Neuronal stem cell (in vitro differentiated cells): ENCODE data around the gene MPZL2.

ENCODE experiments used
- DNase-seq: peaks from one replicate; pipeline ENCODE4 v3.0.0-alpha.2; 2013; ENCODE audit warnings: low spot score
- H2AFZ ChIP-seq: one replicate; pipeline ENCODE4 v1.6.1; 2013; ENCODE audit warnings: mild to moderate bottlenecking, low read length, inconsistent platforms
- H2AK5ac ChIP-seq: 2 replicates; pipeline ENCODE4 v1.6.1; 2013; ENCODE audit warnings: low read depth, mild to moderate bottlenecking, inconsistent platforms, low read length, moderate library complexity, mixed read lengths
- H2BK120ac ChIP-seq: 2 replicates; pipeline ENCODE4 v1.6.1; 2013; ENCODE audit warnings: low read depth, mild to moderate bottlenecking, inconsistent platforms, low read length, moderate library complexity, mixed read lengths
- H2BK12ac ChIP-seq: one replicate; pipeline ENCODE4 v1.6.1; 2013; ENCODE audit warnings: low read length, inconsistent platforms
- H2BK15ac ChIP-seq: 2 replicates; pipeline ENCODE4 v1.6.1; 2013; ENCODE audit warnings: mild to moderate bottlenecking, low read length, inconsistent platforms, mixed read lengths
- H2BK5ac ChIP-seq: one replicate; pipeline ENCODE4 v1.6.1; 2013; ENCODE audit warnings: inconsistent platforms, mild to moderate bottlenecking, low read length, moderate library complexity
- H3K14ac ChIP-seq: one replicate; pipeline ENCODE4 v1.6.1; 2013; ENCODE audit warnings: low read length, inconsistent platforms
- H3K18ac ChIP-seq: 2 replicates; pipeline ENCODE4 v1.6.1; 2013; ENCODE audit warnings: low read length, inconsistent platforms
- H3K23ac ChIP-seq: 2 replicates; pipeline ENCODE4 v1.6.1; 2013; ENCODE audit warnings: low read depth, mild to moderate bottlenecking, mixed read lengths, low read length, inconsistent platforms; ENCODE audit not compliant: poor library complexity
- H3K27ac ChIP-seq: replicated peaks from 3 replicates; pipeline ENCODE4 v1.5.1; 2013; ENCODE audit warnings: low read length, inconsistent platforms
- H3K27me3 ChIP-seq, 3 experiments: 2 replicates each; pipeline ENCODE4 v1.6.1; 2013; ENCODE audit warnings: low read length in 3 of 3, mild to moderate bottlenecking in 2 of 3, inconsistent platforms in 1 of 3, low read depth in 1 of 3, mixed read lengths in 1 of 3, moderate library complexity in 1 of 3; ENCODE audit not compliant: control insufficient read depth in 3 of 3, insufficient read depth in 3 of 3
- H3K36me3 ChIP-seq, 2 donors: replicated peaks in 1 of 2; 2 replicates each; pipeline ENCODE4 v1.6.1; 2013; ENCODE audit warnings: low read length in 2 of 2; ENCODE audit not compliant: control insufficient read depth in 2 of 2, insufficient read depth in 2 of 2
- H3K4ac ChIP-seq: 2 replicates; pipeline ENCODE4 v1.6.1; 2013; ENCODE audit warnings: inconsistent platforms, mild to moderate bottlenecking, low read length, moderate library complexity
- H3K4me1 ChIP-seq, 2 donors: 1 replicate in 1 of 2; 2 replicates in 1 of 2; pipeline ENCODE4 v1.6.1; 2013; ENCODE audit warnings: low read length in 2 of 2, low read depth in 1 of 2; ENCODE audit not compliant: control insufficient read depth in 2 of 2, insufficient read depth in 1 of 2
- H3K4me2 ChIP-seq: one replicate; pipeline ENCODE4 v1.6.1; 2013; ENCODE audit warnings: mild to moderate bottlenecking, low read length, inconsistent platforms; ENCODE audit not compliant: insufficient read depth, poor library complexity, severe bottlenecking
- H3K4me3 ChIP-seq, 2 donors: 2 replicates each; pipeline ENCODE4 v1.5.1; 2013; ENCODE audit warnings: low read length in 2 of 2, mild to moderate bottlenecking in 2 of 2, inconsistent platforms in 1 of 2, moderate library complexity in 1 of 2
- H3K79me1 ChIP-seq: one replicate; pipeline ENCODE4 v1.6.1; 2013; ENCODE audit warnings: low read depth, mild to moderate bottlenecking, inconsistent platforms, low read length, moderate library complexity
- H3K9ac ChIP-seq: one replicate; pipeline ENCODE4 v1.6.1; 2013; ENCODE audit warnings: mild to moderate bottlenecking, low read depth, low read length, inconsistent platforms; ENCODE audit not compliant: poor library complexity
- H3K9me3 ChIP-seq, 2 donors: replicated peaks in 1 of 2; 2 replicates each; pipeline versions ENCODE3 to v1.6.1; 2013; ENCODE audit warnings: low read length in 2 of 2, mild to moderate bottlenecking in 2 of 2, inconsistent platforms in 1 of 2, low read depth in 1 of 2, mixed read lengths in 1 of 2, moderate library complexity in 1 of 2; ENCODE audit not compliant: control insufficient read depth in 2 of 2, insufficient read depth in 1 of 2
- H4K8ac ChIP-seq: one replicate; pipeline ENCODE4 v1.6.1; 2013; ENCODE audit warnings: low read depth, mild to moderate bottlenecking, inconsistent platforms, low read length, moderate library complexity
- H4K91ac ChIP-seq: one replicate; pipeline ENCODE4 v1.6.1; 2013; ENCODE audit warnings: low read length, low read depth, mild to moderate bottlenecking, inconsistent platforms; ENCODE audit not compliant: poor library complexity
- WGBS, 2 donors: extraction: QIAGEN DNeasy Blood & Tissue Kit; methylation state at CpG; one replicate each; pipeline ENCODE4 v1.1.7; 2013; ENCODE audit warnings: missing lambda C conversion rate in 2 of 2, mixed read lengths in 1 of 2; ENCODE audit not compliant: insufficient read length in 2 of 2, insufficient replicate concordance in 1 of 2; ENCODE audit errors: extremely low coverage in 2 of 2; 5-methylcytosine and 5-hydroxymethylcytosine counted together

The MPZL2 gene

GRCh38 chr11:118272001-118272400 lies 7.9 kb upstream of the MPZL2 start:
- no peak overlapping the region for H3K14ac ChIP-seq
- no peaks in the 10 kb centered on the region for H3K9me3 ChIP-seq
- H3K23ac ChIP-seq = no peak overlapping the region
- H3K4me2 ChIP-seq = no peak overlapping the region
- H3K18ac ChIP-seq = no peak overlapping the region
- no peaks in the 10 kb centered on the region for H3K79me1 ChIP-seq
- H4K91ac ChIP-seq = no peak overlapping the region
- no peak overlapping the region for H4K8ac ChIP-seq
- no peak overlapping the region for H3K27ac ChIP-seq
- WGBS, 2 donors = 100% methylated on average over 1 of the region's 2 CpGs
- DNase-seq = no peak
- H2BK15ac ChIP-seq = no peak overlapping the region
- no peak overlapping the region for H3K4ac ChIP-seq
- H2BK5ac ChIP-seq = no peak overlapping the region
- H3K9ac ChIP-seq = no peak overlapping the region
- H3K27me3 ChIP-seq = peaks cover 0 to 27% (median 0%) of the 10 kb centered on the region in 3 experiments
- H2BK12ac ChIP-seq = no peak overlapping the region
- no peak overlapping the region for H2AFZ ChIP-seq
- H3K36me3 ChIP-seq = no peaks in the 10 kb centered on the region
- no peak overlapping the region for H2BK120ac ChIP-seq
- H2AK5ac ChIP-seq = no peak overlapping the region
- H3K4me3 ChIP-seq = no peak overlapping the region
- H3K4me1 ChIP-seq = no peaks in the 10 kb centered on the region

- H2BK12ac ChIP-seq = no peak overlapping the region
- no peak overlapping the region for H3K4ac ChIP-seq
- no peak overlapping the region for H4K91ac ChIP-seq
- no peak overlapping the region for H2BK15ac ChIP-seq
- peaks cover 0 to 4% of the 10 kb centered on the region in 2 donors for H3K4me1 ChIP-seq
- H3K23ac ChIP-seq = no peak overlapping the region
- H3K79me1 ChIP-seq = no peaks in the 10 kb centered on the region
- no peak overlapping the region for H3K27ac ChIP-seq
- H3K4me3 ChIP-seq = no peak overlapping the region
- no peak overlapping the region for H2AK5ac ChIP-seq
- DNase-seq = no peak
- H3K9me3 ChIP-seq = no peaks in the 10 kb centered on the region
- H3K27me3 ChIP-seq = peaks cover 0 to 68% (median 6%) of the 10 kb centered on the region in 3 experiments
- H4K8ac ChIP-seq = no peak overlapping the region
- no peak overlapping the region for H2BK120ac ChIP-seq
- no peaks in the 10 kb centered on the region for H3K36me3 ChIP-seq
- no CpG with 5 or more reads among the region's 4 CpGs for WGBS, 2 donors
- no peak overlapping the region for H3K14ac ChIP-seq
- no peak overlapping the region for H3K18ac ChIP-seq
- H2BK5ac ChIP-seq = no peak overlapping the region
- no peak overlapping the region for H3K4me2 ChIP-seq
- H2AFZ ChIP-seq = no peak overlapping the region
- no peak overlapping the region for H3K9ac ChIP-seq
Observed at GRCh38 chr11:118267486-118267885, 3.4 kb upstream of the MPZL2 start.

- Histone ChIP-seq H2BK120ac (no peak overlapping the region), H2AK5ac (no peak overlapping the region), H3K9ac (no peak overlapping the region), H3K27ac (no peak overlapping the region), H2BK15ac (no peak overlapping the region), H3K18ac (no peak overlapping the region), H3K4me3 (no peak overlapping the region), H3K27me3 (peaks cover 0 to 77% (median 6%) of the 10 kb centered on the region in 3 experiments), H3K23ac (no peak overlapping the region), H2BK12ac (no peak overlapping the region), H3K9me3 (no peaks in the 10 kb centered on the region), H4K91ac (no peak overlapping the region), H3K36me3 (no peaks in the 10 kb centered on the region), H3K4me2 (no peak overlapping the region), H2BK5ac (no peak overlapping the region), H3K4ac (no peak overlapping the region), H4K8ac (no peak overlapping the region), H3K79me1 (no peaks in the 10 kb centered on the region), H3K4me1 (peaks cover 0 to 4% of the 10 kb centered on the region in 2 donors), H2AFZ (no peak overlapping the region), H3K14ac (no peak overlapping the region)
- WGBS, 2 donors = no CpG with 5 or more reads among the region's 1 CpG
- no peak for DNase-seq
Observed at GRCh38 chr11:118265954-118266353, 1.9 kb upstream of the MPZL2 start.

- Histone ChIP-seq H3K27me3 (peaks cover 0 to 83% (median 6%) of the 10 kb centered on the region in 3 experiments), H3K9ac (no peak overlapping the region), H2BK120ac (no peak overlapping the region), H3K79me1 (no peaks in the 10 kb centered on the region), H3K9me3 (no peaks in the 10 kb centered on the region), H3K27ac (no peak overlapping the region), H2BK12ac (no peak overlapping the region), H3K14ac (no peak overlapping the region), H2AK5ac (no peak overlapping the region), H3K4ac (no peak overlapping the region), H3K18ac (no peak overlapping the region), H4K91ac (no peak overlapping the region), H3K4me3 (peak overlapping the region in 1 of 2 donors; percentile 37), H3K36me3 (no peaks in the 10 kb centered on the region), H2BK5ac (no peak overlapping the region), H4K8ac (no peak overlapping the region), H3K4me1 (peaks cover 0 to 4% of the 10 kb centered on the region in 2 donors), H3K4me2 (peak overlapping the region; percentile 36), H2BK15ac (no peak overlapping the region), H3K23ac (no peak overlapping the region), H2AFZ (peak overlapping the region; percentile 75)
- no CpG with 5 or more reads among the region's 13 CpGs for WGBS, 2 donors
- DNase-seq = no peak
Observed at GRCh38 chr11:118264569-118265465, 720 bp upstream of the MPZL2 start.
